LHCN-M2 (cell line): ENCODE measurements around the gene ZCCHC4. TPM values are rescaled to one million over a fixed set of nuclear protein-coding genes. Genes with fewer than 3 reads are reported as not detected.
"Not testable (repeated sequence)": the region's sequence is repeated elsewhere in the genome, so short reads cannot be mapped to it uniquely, and the experiment has no call there.

Experiments
- DNase-seq: peaks from one replicate; pipeline ENCODE4 v3.0.0-alpha.2; 2012; ENCODE audit warnings: low read depth
- total RNA-seq: library from RNA; depleted of rRNA; stranded (reverse); fragments of >200 nt; gene quantifications from 2 replicates; pipeline ENCODE4 v1.2.3, GENCODE V29; 2014

The ZCCHC4 gene
- total RNA-seq, 1 experiment from 2014 or later: 16.9 TPM

DNA sequence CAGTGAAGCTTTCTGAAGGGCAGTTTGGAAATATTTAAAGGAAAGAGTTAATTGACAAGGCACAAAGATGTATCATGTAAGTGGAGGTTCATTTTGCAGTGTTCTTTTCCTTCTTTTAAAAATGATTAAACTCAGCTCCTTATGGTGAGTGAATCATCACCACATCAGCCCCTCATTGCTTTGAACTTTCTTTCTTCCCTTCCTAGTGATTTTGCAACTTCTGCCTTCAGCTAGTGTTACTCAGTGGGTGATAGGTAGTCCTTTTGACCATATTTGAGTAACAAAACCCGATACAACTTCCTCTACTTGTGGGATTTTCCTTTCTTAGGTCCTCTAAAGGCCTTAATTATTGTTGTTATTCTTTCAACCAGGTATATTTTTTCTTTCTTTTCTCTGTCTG, 8.2 kb downstream of the ZCCHC4 start:
- peak; percentile 92 for DNase-seq

DNA sequence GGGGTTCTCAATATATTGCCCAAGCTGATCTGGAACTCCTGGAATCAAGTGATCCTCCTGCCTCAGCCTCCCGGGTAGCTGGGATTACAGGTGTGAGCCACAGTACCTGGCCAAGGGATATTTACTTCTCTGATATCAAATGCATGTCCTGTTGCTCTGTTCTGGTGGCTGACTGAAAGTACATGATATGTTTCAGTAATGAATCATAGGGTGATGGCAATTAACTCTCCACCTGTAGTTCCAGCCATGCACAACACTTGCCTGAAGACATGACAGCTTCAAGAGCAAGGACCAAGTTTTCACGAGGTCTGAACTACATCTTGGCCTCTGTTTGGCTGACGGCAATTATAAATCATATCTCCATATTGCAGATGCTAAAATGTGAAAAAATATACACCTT, 9.1 kb downstream of the ZCCHC4 start:
- DNase-seq: no peak

DNA sequence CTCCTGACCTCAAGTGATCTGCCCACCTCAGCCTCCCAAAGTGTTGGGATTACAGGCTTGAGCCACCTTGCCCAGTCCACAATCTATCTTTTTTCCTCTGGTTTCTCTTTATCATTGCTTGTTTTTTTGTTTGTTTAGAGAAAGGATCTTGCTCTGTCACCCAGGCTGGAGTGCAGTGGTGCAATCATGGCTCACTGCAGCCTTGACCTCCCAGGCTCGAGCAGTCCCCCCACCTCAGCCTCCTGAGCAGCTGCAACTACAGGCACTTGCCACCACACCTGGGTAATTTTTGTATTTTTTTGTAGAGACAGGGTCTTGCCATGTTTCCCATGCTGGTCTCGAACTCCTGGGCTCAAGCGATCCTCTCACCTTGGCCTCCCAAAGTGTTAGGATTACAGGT, 15.9 kb downstream of the ZCCHC4 start:
- DNase-seq: not testable (repeated sequence)

DNA sequence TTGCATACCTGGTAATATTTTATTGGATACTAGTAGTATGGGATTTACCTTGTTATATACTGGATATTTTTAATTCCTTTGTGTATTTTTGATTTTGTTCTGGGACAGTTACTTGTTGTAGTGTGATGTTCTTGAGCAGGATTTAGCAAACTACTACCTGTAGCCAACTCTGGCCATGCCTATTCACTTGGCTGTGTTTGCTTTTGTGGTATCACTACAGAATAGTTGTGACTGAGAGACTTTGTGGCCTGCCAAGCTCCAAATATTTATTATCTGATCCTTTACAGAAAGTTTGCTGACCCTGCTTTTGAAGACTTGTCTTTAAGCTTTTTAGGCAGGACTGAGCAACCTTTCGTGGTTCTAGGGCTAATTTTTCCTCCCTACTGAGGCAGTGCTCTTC, 17.8 kb downstream of the ZCCHC4 start:
- DNase-seq: no peak

DNA sequence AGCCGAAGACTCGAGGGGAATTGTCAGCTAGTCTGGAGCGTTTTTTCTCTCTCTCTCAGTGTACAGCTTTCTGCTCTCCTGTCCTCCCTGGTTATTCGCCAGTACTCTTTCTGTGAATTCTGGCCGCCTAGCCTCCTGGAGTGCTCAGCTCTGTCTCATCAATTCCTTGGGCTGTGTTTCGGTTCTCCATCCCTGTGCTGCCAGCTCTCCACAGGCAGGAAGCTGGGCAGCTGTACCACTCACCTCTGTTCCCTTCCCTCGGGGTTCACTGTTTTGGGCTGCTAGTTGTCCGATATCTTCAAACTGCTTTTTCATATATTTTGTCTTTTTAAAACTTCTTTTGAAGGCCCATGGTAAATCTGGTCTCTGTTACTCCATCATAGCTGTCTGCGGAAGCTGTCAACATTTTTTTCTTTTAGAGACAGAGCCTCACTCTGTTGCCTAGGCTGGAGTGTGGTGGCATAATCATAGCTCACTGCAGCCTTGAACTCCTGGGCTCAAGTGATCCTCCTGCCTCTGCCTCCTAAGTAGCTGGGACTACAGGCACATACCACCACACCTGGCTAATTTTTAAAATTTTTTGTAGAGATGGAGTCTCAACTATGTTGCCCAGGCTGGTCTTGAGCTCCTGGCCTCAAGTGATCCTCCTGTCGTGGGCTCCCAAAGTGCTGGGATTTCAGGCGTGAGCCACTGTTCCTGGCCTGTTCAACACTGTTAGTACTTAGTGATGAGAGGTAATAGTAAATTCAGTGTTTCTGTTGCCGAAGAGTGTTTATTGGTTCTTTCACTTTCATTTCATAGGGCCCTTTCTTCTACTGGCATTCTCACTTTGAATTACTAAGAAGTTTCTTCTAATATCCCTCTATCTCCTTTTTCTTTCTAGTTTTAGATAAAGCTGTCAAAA, 18.6 kb downstream of the ZCCHC4 start:
- no peak for DNase-seq

DNA sequence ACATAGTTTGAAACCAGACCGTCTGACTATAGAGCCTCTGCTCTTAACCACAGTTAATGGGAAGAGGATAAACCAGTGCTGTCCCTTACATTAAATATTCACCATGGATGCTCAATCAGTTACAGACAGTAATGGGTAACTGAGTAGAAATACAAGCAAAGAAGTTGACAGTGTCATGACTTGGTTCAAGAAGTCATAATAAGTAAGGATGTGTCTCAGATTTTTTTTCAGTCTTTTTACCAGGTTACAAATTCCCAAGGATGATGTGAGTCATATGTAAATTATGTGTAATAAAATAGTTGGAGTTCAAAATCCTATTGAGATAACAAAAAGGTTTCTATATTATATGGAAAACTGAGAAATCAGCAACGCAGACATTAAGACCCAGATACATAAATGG, 31.1 kb downstream of the ZCCHC4 start:
- peak; percentile 37 for DNase-seq

DNA sequence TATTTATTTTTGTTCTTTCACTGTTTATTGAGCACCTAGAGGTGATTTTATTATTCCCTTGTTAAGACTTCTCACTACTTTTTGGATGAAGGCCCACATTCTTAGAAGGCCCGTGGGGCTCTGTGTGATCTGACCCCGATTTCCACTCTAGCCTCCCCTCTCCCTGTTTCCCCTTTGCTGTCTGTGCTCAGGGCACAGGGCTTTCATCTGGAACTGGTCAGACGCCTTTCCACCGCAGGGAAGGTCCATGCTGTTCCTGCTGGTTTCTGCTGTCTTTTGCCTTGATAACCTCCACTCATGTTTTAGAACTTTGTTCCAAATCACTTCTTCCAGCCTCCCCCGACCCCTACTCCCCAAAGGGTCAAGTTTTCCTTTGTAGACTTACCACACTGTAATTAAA, 33.2 kb downstream of the ZCCHC4 start:
- DNase-seq: no peak

DNA sequence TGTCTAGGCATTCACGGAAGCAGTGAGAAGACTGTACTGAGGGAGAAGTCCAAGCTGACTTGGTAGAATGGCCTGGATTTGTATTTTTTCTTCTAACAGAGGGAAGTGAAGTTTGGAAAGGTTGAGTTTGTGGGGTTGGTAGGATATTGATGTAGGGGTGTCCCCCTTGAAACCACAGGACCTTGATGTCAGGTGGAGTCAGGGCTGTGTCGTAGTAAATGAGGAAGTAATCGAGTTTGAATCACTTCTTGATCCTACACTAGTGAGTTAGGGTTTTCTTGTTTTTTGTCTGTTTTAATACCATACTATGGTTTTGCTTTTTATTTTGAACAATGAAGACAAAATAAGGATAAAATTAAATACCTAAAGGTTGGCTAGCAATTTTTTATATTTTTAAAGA, 34.3 kb downstream of the ZCCHC4 start:
- DNase-seq: no peak

DNA sequence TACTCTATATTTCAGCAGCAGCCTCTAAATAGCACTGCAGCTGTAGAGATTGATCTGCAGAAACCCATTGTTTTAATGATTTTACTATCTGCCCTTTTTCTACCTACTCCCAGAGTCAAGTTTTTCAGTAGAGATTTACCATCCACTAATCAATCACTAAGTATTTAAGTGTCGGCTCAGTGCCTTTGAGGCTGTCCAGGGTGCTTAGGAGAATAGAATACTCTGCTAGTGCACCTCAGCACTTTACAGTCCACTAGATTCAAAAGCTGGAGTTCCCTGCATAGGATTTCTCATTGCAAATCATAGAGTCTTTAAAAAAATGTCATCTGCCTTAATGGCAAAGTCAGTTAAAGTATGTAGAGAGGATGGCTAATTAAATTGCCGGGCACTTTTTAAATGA, 34.9 kb downstream of the ZCCHC4 start:
- DNase-seq: no peak

DNA sequence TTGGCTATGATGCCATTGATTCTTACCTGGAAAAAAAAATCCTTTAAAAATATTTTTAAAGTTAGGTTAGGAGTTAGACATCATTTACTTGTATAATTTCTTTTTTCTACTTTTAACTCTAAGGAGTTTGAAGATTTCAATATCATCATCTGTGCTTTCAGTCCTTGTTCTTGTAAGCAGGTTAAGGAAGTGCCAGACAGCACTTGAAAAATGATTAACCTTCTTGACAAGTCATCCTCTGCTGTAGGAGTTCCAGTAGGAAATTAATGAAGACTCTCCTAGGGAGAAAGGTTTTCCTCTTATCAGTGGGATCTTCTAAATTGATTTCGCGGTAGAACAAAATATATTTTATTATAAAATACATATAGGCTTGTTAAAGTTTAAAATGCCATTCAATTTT, 35.4 kb downstream of the ZCCHC4 start:
- DNase-seq: no peak

DNA sequence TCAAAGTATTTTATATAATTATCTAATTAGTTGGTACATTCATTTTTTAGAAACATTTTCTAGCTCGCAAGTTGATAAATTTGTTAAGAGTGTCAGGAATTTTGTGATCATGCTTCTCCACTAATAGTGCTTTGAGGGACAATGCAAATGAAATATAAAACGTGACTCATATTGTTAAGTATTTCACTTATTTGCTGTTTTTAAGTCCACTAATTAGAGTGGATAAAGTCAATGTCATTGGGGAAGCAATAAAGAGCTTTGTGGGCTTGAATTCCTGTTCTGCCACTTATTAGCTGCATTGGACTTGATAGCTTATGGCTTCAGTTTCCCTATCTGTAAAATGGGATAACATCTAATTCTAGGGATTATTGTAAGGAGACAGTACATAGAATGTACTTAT, 38.0 kb downstream of the ZCCHC4 start:
- DNase-seq: no peak

DNA sequence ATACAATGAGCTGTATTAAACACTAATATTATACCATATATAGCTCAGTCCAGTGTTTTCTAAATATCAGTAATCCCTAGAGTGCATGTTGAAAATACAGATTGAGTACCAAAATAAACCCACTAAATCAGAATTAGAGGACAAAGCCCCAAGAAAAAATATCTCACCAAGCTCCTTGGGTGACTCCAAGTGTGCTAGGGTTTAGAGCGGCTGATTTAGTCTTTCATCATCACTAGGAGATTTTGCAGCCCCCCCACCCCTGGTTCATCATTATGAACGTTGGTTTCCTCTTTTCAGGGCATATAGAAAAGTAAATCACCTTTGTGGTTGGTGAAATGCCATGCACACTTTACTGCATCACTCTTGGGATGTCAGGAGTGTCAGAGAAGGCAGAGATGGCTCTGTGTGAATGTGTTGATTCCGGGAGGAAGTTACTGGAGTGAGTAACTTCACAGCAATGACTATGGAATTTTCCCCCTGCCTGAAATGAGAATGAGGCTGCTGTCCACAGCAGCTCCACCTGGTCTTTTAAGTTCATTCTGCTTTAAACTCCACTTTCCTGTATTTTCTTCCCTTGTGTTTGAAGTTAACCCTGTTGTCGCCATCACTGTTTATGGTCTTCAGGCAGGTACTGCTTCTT, 39.3 kb downstream of the ZCCHC4 start:
- peak; percentile 64 for DNase-seq

DNA sequence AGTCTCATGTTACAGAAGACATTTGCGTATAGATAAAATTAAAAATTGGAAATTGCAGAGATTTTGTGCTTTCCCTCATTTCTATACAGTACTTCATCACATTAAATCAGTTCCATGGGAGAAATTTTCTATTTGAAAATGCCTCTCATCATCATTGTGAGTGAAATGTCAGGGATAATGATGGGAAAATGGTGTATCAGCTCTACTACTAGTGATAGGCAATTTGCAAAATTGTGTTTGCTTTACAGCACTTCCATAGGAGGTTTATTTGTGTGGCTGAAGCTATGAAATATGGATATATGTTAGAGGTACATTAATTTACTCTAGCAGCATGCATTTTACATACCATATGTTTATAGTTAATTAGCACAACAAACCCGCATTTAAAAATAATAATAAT, 43.5 kb downstream of the ZCCHC4 start:
- DNase-seq: no peak

DNA sequence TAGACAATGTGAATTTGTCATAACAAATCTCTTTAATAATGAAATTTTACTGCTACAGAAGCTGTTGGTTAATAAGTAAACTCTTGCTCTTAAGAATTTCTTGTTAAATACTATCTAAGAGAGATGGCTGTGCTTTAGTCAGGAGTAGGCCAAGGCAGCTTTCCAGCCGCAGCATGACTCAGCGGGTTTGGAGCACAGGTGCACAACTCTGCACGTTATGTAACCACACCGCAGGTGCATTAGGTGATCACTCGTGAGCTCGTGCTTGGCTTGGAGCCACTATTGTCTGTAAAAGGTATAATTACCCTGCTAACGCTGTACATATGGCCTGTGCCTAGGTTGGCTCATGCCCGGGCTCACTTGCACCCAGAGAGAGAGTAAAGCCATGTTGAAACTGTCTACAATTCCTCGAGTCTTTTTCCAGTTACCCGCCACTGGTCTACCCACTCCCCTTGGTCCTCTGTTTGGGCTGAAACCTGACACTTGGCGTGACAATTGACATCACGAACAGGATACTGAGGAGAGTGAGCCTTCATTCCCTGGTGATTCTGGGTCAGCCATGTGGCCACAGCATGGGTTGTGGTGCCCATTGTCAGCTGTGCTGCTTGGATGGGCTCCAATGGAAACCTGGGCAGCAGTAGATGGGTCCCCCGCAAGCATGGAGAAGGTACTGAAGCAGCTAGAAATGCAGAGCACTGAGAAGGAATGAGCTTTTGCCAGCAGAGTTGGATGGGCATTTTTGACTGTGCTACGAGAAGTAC, 46.1 kb downstream of the ZCCHC4 start:
- DNase-seq: no peak

DNA sequence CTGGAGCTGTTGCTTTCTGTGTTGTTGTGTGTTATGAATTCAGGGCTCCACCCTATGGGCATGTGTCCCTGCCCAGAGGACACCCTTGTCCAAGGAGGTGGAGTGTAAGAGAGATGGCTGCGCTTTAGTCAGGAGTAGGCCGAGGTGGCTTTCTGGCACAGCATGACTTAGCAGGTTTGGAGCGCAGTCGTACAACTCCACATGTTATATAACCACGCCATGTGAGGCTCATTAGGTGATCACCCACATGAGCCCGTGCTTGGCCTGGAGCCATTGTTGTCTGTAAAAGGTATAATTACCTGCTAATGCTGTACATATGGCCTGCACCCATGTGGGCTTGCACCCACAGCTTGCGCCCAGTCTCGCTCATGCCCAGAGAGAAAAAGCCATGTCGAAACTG, 48.7 kb downstream of the ZCCHC4 start:
- no peak for DNase-seq

DNA sequence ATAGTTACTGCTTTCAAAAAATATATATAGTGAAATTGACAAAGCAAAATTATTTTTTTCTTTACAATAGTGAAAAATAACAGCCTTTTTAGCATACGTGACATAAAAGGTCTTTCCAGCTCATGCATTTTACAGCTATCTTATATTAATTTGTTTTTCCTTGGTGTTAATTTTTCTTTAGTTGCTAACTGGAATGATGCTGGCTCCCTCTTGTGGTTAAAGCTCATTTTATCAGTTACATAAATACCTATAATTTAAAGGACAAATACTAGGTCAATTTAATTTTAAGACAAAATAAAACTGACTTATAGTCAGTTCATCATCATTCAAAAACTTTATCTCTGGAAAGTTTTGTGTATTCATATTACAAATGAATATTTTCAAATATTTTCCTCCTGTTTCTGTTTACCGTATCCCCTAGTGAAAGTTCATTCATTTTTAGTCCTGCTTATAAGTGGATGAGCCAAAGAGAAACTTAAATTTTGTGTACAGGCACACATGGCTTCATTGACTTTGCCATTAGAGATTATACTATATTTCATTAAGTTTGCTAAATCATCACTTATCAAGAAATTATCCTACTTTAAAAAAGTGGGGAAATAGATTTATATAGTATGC, 54.5 kb downstream of the ZCCHC4 start:
- peak; percentile 39 for DNase-seq

DNA sequence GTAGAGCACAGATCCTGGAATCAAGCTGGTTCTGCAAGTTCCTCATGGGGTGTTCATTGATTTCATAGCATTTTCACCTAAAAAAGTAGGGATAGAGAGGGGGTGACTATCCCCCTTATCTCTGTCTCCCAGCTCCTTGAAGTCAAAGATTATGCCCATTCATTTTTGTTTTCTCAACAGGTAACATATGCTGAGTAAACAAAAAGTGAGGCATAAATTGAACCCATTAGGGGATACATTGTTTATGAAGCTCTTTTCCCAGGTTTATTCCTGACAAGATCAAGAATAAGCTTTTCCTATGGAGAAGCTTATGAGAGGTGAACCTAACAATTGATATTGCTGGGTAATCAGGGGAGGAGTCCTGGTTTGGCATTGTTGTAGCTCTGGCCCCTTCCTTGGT, 55.3 kb downstream of the ZCCHC4 start:
- no peak for DNase-seq

DNA sequence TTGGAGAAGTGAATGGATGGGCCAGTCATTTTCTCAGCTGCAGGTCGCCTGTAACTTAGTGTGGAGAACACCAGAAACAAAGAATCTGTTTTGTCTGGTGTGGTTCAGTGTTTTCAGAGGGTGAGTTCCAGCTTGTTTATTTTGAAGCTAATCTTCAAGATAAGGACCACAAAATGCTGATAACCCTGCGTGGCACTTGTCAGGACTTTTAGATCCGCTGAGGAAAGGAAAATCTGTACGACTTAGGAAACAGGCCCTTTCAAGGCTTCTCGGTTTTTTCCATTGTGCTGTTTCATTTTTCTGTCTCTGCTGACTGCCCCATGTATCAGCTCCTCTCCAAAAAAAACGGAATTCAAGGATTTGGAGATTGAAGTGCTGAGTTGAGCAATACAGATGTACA, 55.7 kb downstream of the ZCCHC4 start:
- DNase-seq: no peak

DNA sequence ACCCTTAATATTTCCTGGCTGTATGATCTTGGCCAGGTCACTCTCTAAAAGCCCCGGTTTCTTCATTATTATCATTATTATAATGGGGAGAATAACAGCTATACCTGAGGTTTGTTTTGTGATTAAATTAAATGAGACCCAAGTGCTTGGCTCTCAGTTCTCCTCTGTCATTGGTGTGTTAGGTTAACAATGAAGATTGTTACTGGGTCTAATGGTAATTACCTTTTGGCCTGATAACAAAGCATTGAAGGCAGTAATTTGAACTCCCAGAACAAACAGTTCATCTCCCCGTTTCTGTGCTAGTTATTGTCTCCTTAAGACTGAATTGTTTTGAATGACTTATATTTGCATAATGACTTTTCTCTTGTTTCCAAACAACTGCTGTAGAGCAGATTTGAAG, 57.7 kb downstream of the ZCCHC4 start:
- DNase-seq: no peak

DNA sequence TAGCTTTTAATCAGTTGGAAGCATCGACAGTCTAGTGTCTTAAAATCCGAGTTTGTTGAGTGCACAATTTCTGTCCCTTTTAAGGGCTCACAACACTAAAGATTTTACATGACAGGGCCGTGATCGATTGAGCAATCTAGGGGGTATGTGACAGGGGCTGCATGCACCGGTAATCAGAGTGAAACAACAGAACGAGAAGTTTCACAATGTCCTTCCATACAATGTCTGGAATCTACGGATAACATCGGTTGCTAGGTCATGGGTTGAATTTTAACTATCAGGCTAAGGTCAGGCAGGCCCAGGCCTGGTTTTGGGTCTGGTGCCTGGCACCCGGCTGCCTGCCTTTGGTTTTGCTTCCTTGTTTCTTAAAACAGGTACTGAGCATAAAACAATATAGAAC, 60.0 kb downstream of the ZCCHC4 start:
- not testable (repeated sequence) for DNase-seq

DNA sequence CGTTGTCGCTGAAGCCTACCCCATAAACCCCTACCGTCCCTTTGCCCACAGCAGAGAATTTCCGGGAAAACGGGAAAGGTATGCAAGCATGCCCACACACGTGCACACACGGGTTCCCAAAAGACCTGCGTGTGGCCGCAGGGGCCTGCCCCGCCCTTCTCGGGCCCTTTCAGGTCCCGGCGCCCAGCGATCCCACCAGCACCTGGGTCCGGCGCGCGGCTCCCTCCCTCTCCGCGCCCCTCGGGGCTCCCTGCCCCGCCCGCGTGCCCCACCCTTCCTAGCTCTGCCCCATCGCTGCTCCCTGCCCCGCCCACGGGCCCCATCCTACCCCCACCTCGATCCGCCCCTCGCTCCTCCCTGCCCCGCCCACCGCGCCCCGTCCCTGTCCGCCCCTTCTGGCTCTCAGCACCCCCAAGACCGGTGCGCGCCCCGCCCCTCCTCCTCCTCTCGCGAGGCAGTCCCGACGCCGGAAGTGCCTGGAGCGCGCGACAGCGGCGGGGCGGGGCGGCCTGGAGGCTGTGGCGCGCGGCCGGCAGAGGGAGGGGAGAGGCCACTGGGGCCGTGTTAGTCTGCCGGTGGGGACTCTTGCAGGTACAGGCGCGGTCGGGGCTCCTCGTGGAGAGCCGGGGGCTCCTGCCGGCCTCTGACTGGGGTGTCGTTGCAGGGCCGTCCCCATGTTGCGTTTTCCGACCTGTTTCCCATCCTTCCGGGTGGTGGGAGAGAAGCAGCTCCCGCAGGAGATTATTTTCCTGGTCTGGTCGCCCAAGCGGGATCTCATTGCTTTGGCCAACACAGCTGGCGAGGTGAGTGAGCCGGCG, 64.4 kb downstream of the ZCCHC4 start, which contains the start of gene ANAPC4:
Gene ANAPC4 (plus strand): TSS at position 510 of the 818 bp plus-strand sequence. CDS start 165 bp downstream, at position 675.
- peak; percentile 89 for DNase-seq
